Fibroblast of villous mesenchyme (primary cell): ENCODE measurements around the gene ARMC3. TPM values are rescaled to one million over a fixed set of nuclear protein-coding genes. Genes with fewer than 3 reads are reported as not detected.
"Not testable (repeated sequence)": the region's sequence is repeated elsewhere in the genome, so short reads cannot be mapped to it uniquely, and the experiment has no call there.

Source experiments
- DNase-seq: peaks from one replicate; pipeline ENCODE4 v3.0.0-alpha.2; 2010; ENCODE audit warnings: low read depth
- H3K4me3 ChIP-seq: 2 replicates; pipeline ENCODE4 v1.5.1; 2011; ENCODE audit warnings: low read depth, mild to moderate bottlenecking, low read length
- CTCF ChIP-seq: IDR thresholded peaks from 2 replicates; pipeline ENCODE4 v1.5.1; 2012; ENCODE audit warnings: low read depth, mild to moderate bottlenecking, low read length; ENCODE audit not compliant: insufficient read depth
- total RNA-seq: library from RNA; depleted of rRNA; stranded (reverse); fragments of >200 nt; gene quantifications from 2 replicates; pipeline ENCODE4 v1.2.3, GENCODE V29; 2012

ARMC3 gene
- total RNA-seq, 1 donor: not detected

GRCh38 chr10:23063045-23063972 is 135.5 kb downstream of the ARMC3 start:
- peak; percentile 60 for DNase-seq
- no peak overlapping the region for H3K4me3 ChIP-seq

GRCh38 chr10:23063973-23064812 is 136.3 kb downstream of the ARMC3 start:
- H3K4me3 ChIP-seq: no peak overlapping the region
- no peak for DNase-seq
- no peak for TF ChIP-seq CTCF

More at GRCh38 chr10:23063045-23063972, 135.5 kb downstream of the ARMC3 start:
- TF ChIP-seq CTCF: no peak

DNA sequence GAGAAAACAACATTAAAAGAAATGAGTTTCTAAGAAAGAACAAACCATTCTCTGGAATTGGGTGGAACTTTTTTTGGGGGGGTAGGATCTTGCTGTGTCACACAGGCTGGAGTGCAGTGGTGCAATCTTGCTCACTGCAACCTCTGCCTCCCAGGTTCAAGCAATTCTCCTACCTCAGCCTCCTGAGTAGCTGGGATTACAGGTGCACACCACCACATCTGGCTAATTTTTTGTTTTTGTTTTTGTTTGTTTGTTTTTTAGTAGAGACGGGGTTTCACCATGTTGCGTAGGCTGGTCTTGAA is 136.9 kb downstream of the ARMC3 start:
- DNase-seq, H3K4me3 ChIP-seq: not testable (repeated sequence)

DNA sequence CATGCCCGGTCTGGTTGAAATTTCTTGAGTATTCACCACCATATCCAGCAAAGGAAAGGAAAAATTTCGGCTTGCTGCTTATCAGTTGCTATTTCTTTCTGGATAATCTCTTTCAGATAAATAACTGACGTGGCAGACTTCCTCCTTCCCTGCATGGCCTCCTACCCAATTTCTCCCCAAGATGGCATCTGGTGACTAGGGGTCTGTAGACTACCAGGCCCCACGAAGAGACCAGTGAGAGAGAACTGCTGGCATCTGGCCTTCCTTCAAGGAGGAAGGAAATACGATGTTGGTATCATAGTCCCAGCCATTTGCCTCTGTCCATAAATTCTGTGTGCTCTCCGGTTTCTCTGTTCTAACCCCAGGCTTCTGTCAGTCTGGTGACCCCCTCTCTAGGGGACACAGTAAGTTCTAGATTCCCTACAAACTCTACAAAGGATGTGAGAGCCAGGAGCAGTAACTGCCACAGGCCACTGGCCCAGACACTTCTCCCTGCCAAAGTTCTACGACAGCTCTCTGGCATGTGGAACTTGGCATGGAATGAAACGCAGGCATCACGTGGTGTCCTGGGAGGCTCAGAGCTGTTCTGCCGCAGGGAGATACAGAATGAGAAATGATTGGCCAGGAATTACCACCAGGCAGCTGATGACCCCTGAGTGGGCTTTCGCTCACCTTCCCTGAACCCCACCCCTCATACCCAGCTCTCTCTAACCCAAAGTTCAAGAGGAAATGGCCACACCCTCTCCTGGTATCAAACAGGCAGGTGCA is 137.5 kb downstream of the ARMC3 start:
- H3K4me3 ChIP-seq: no peak overlapping the region
- no peak for TF ChIP-seq CTCF
- DNase-seq: peak; percentile 64

DNA sequence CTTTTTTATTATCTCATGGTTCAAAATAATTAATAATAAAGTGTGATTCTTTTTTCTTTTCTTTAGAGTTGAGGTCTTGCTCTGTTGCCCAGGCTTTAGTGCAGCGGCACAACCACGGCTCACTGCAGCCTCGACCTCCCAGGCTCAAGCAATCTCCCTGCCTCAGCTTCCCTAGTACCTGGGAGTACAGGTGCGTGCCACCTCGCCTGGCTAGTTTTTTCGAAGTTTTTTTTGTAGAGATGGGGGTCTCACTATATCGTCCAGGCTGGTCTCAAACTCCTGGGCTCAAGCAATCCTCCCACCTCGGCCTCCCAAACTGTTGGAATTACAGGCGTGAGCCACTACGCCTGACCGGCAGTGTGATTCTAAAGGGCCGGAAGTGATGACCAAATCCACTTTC is 139.5 kb downstream of the ARMC3 start:
- DNase-seq: no peak
- no peak overlapping the region for H3K4me3 ChIP-seq
- no peak for TF ChIP-seq CTCF

DNA sequence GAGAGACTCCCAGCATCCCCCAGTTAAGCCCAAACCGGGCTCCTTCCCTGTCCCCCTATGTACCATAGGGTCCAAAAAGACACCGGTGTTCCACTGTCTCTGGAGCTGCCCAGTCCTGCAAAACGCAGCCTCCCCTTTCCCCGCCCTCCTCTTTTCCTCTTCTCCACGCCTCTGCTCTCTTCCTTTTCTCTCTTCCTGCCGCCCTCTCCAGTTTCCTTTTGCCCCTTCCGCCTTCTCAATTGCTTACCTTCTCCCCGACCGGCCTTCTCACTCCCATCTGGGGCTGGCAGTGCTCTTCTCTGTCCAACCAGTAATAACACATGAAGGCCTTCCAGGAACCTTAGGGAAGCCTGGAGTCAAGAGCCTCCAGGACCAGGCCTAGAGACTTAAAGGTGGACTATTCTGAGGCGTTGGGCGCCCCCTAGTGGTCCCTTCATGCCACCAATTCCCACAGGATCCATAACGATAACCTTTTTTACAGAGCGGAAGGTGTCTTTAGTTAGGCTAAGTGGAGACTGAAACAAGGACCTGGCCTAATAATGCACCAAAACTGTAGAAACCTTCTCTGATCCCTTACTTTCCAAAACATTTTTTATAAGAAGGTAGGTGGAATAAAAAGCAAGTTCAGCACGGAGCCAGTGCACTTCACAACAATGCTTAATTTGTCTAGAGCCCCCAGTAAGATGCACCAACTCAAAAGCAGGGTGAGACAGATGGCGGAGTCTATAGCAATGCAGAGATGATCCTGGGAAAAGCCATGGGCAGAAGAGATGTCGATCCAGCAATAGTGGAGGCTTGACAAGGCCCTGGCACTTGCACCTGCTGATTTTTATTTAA is 140.3 kb downstream of the ARMC3 start:
- H3K4me3 ChIP-seq: no peak overlapping the region
- TF ChIP-seq CTCF: peak; percentile 90
- DNase-seq: peak; percentile 77
